Measurements from ENCODE around the gene MAP1LC3B2.

- TF ChIP-seq CTCF (IDR thresholded peaks at IDR 0.05; ENCODE audit: low read length) (no peak), EZH2 (IDR thresholded peaks at IDR 0.05; ENCODE audit: borderline replicate concordance, low read length) (no peak)
These were observed 34.9 kb upstream of the MAP1LC3B2 start for GRCh38 chr12:116524311-116524710.

Measured in OCI-LY1 (cell line).